Mesothelial cell of epicardium (in vitro differentiated cells): Measurements from ENCODE around the gene PSMD3. TPM values are rescaled to one million over a fixed set of nuclear protein-coding genes. Genes with fewer than 3 reads are reported as not detected.

ENCODE experiments used
- DNase-seq, 2 experiments: peaks; one replicate each; pipeline ENCODE4 v3.0.0; 2021; ENCODE audit warnings: low spot score in 2 of 2; ENCODE audit not compliant: unreplicated experiment in 2 of 2
- H3K27ac Mint-ChIP-seq: 2 replicates; pipeline ENCODE4 v1.8.0; 2021; ENCODE audit warnings: mixed read lengths
- H3K27me3 Mint-ChIP-seq: 2 replicates; pipeline ENCODE4 v1.8.0; 2021; ENCODE audit warnings: low read depth, mixed read lengths
- H3K36me3 Mint-ChIP-seq: 2 replicates; pipeline ENCODE4 v1.8.0; 2021; ENCODE audit warnings: mixed read lengths
- H3K4me1 Mint-ChIP-seq: 2 replicates; pipeline ENCODE4 v1.8.0; 2021; ENCODE audit warnings: mixed read lengths
- H3K4me3 Mint-ChIP-seq: 2 replicates; pipeline ENCODE4 v1.8.0; 2021; ENCODE audit warnings: mild to moderate bottlenecking, moderate library complexity, mixed read lengths
- H3K9me3 Mint-ChIP-seq: 2 replicates; pipeline ENCODE4 v1.8.0; 2021; ENCODE audit warnings: mixed read lengths
- CTCF ChIP-seq: fragments of 200-600 bp; sonication (generic); IDR thresholded peaks from one replicate; pipeline ENCODE4 v1.5.0; 2021; ENCODE audit warnings: antibody characterized with exemption; ENCODE audit not compliant: unreplicated experiment
- total RNA-seq: library from RNA; stranded (reverse); gene quantifications from 3 replicates; pipeline ENCODE4 v1.2.1, GENCODE V29; 2021

The PSMD3 gene
- total RNA-seq, 1 donor from 2014 or later, result 110 TPM

GRCh38 chr17:39952680-39953470, 27.7 kb upstream of the PSMD3 start:
- H3K4me1 Mint-ChIP-seq, result peaks cover 4% of the 10 kb centered on the region
- peak overlapping the region; percentile 68 for H3K4me3 Mint-ChIP-seq
- no peak for TF ChIP-seq CTCF
- peak; percentile 91 to 94 for DNase-seq
- peak overlapping the region; percentile 56 for H3K27ac Mint-ChIP-seq
- H3K27me3 Mint-ChIP-seq, result no peaks in the 10 kb centered on the region
- H3K36me3 Mint-ChIP-seq, result no peaks in the 10 kb centered on the region
- no peaks in the 10 kb centered on the region for H3K9me3 Mint-ChIP-seq

GRCh38 chr17:39953471-39953888, 27.1 kb upstream of the PSMD3 start:
- no peak for TF ChIP-seq CTCF
- H3K27ac Mint-ChIP-seq, result peak overlapping the region; percentile 56
- DNase-seq, result no peak
- H3K9me3 Mint-ChIP-seq, result no peaks in the 10 kb centered on the region
- peaks cover 4% of the 10 kb centered on the region for H3K4me1 Mint-ChIP-seq
- H3K36me3 Mint-ChIP-seq, result no peaks in the 10 kb centered on the region
- H3K4me3 Mint-ChIP-seq, result peak overlapping the region; percentile 68
- H3K27me3 Mint-ChIP-seq, result no peaks in the 10 kb centered on the region

GRCh38 chr17:39954876-39955275, 25.7 kb upstream of the PSMD3 start:
- Mint-ChIP-seq H3K27ac (no peak overlapping the region), H3K27me3 (no peaks in the 10 kb centered on the region), H3K4me1 (peaks cover 8% of the 10 kb centered on the region), H3K4me3 (no peak overlapping the region), H3K9me3 (no peaks in the 10 kb centered on the region), H3K36me3 (no peaks in the 10 kb centered on the region)
- DNase-seq, result no peak
- no peak for TF ChIP-seq CTCF

GRCh38 chr17:39955726-39956225, 24.8 kb upstream of the PSMD3 start:
- TF ChIP-seq CTCF, result no peak
- Mint-ChIP-seq H3K9me3 (no peaks in the 10 kb centered on the region), H3K27ac (no peak overlapping the region), H3K27me3 (no peaks in the 10 kb centered on the region), H3K36me3 (no peaks in the 10 kb centered on the region), H3K4me1 (peaks cover 12% of the 10 kb centered on the region), H3K4me3 (no peak overlapping the region)
- no peak for DNase-seq

- H3K36me3 Mint-ChIP-seq, result no peaks in the 10 kb centered on the region
- no peaks in the 10 kb centered on the region for H3K9me3 Mint-ChIP-seq
- TF ChIP-seq CTCF, result no peak
- peaks cover 14% of the 10 kb centered on the region for H3K27me3 Mint-ChIP-seq
- peaks cover 8% of the 10 kb centered on the region for H3K4me1 Mint-ChIP-seq
- no peak for DNase-seq
- H3K4me3 Mint-ChIP-seq, result no peak overlapping the region
- no peak overlapping the region for H3K27ac Mint-ChIP-seq
These were observed 20.0 kb upstream of the PSMD3 start for GRCh38 chr17:39960524-39961041.
